PC-9 (cell line): Measurements from ENCODE around the gene FAM117B. TPM values are rescaled to one million over a fixed set of nuclear protein-coding genes. Genes with fewer than 3 reads are reported as not detected.

Source experiments
- BruUV-seq: library from RNA; stranded (reverse); fragments of 400-500 nt; replicated peaks from 2 replicates; lab custom pipeline; 2021; lab: Mats Ljungman, UMichigan
- CTCF ChIA-PET: fragments of 300-600 bp; sonication (Branson Sonifier 250); formaldehyde crosslinking; loops from one replicate; lab custom pipeline; 2022; ENCODE audit warnings: antibody characterized with exemption; lab: Charles Lee
- POLR2A ChIA-PET: fragments of 300-600 bp; sonication (Branson Sonifier 250); formaldehyde crosslinking; loops from one replicate; lab custom pipeline; 2022; ENCODE audit warnings: antibody characterized with exemption; ENCODE audit not compliant: unreplicated experiment; lab: Charles Lee
- DNase-seq, 2 experiments: peaks; one replicate each; pipeline versions ENCODE4 v3.0.0 to v3.0.0-alpha.2; 2015 to 2022; ENCODE audit warnings: mixed read lengths in 1 of 2
- H2AFZ ChIP-seq: fragments of 200-600 bp; sonication (generic); 2 replicates; pipeline ENCODE4 v1.8.1; 2017; ENCODE audit warnings: antibody characterized with exemption
- H3F3A ChIP-seq: fragments of 200-600 bp; sonication (generic); 2 replicates; pipeline ENCODE4 v1.8.1; 2017; ENCODE audit warnings: antibody characterized with exemption, mild to moderate bottlenecking, low read depth; ENCODE audit not compliant: insufficient read depth
- H3K27ac ChIP-seq: fragments of 200-600 bp; sonication (generic); 2 replicates; pipeline ENCODE4 v1.6.1; 2016; ENCODE audit warnings: mixed run types
- H3K27me3 ChIP-seq: fragments of 200-600 bp; sonication (generic); 2 replicates; pipeline ENCODE4 v1.6.1; 2016; ENCODE audit warnings: low read depth, mixed run types; ENCODE audit not compliant: insufficient read depth
- H3K36me3 ChIP-seq: fragments of 200-600 bp; sonication (generic); 2 replicates; pipeline ENCODE4 v1.6.1; 2016; ENCODE audit warnings: low read depth, mixed run types
- H3K4me1 ChIP-seq: fragments of 200-600 bp; sonication (generic); replicated peaks from 2 replicates; pipeline ENCODE4 v1.6.1; 2016; ENCODE audit warnings: mixed run types; ENCODE audit not compliant: insufficient read depth
- H3K4me2 ChIP-seq: fragments of 200-600 bp; sonication (generic); 2 replicates; pipeline ENCODE4 v1.6.1; 2017; ENCODE audit warnings: mixed run types
- H3K4me3 ChIP-seq: fragments of 200-600 bp; sonication (generic); 2 replicates; pipeline ENCODE4 v1.6.1; 2016; ENCODE audit warnings: mixed run types
- H3K79me2 ChIP-seq: fragments of 200-600 bp; sonication (generic); 2 replicates; pipeline ENCODE4 v1.6.1; 2017; ENCODE audit warnings: low read depth, mixed run types
- H3K9me2 ChIP-seq: fragments of 200-600 bp; sonication (generic); 2 replicates; pipeline ENCODE4 v1.8.1; 2017; ENCODE audit warnings: mild to moderate bottlenecking; ENCODE audit not compliant: insufficient read depth
- H3K9me3 ChIP-seq: fragments of 200-600 bp; sonication (generic); 2 replicates; pipeline ENCODE4 v1.8.1; 2016; ENCODE audit warnings: low read depth; ENCODE audit not compliant: insufficient read depth
- H4K20me1 ChIP-seq: fragments of 200-600 bp; sonication (generic); 2 replicates; pipeline ENCODE4 v1.8.1; 2017; ENCODE audit not compliant: insufficient read depth
- EZH2 ChIP-seq: fragments of 200-600 bp; sonication (generic); IDR thresholded peaks from 2 replicates; pipeline ENCODE4 v1.8.0; 2017; ENCODE audit warnings: antibody characterized with exemption, low read depth
- intact Hi-C: fragments of 100-400 bp; cut with micrococcal nuclease; formaldehyde crosslinking; loops from one replicate; pipeline ENCODE4 v1.10.0; 2022; ENCODE audit not compliant: unreplicated experiment
- total RNA-seq: library from RNA; stranded (reverse); gene quantifications from 2 replicates; pipeline ENCODE4 v1.2.3, GENCODE V29; 2021
- TF ChIP-seq, protein P1 (sequence below): fragments of 200-600 bp; sonication (generic); conservative IDR thresholded peaks from 2 replicates; pipeline ENCODE4 v1.6.1; 2017; ENCODE audit warnings: mixed run types, antibody characterized with exemption, mild to moderate bottlenecking, moderate library complexity

FAM117B gene
- total RNA-seq, 1 experiment from 2014 or later = 8.2 TPM

DNA sequence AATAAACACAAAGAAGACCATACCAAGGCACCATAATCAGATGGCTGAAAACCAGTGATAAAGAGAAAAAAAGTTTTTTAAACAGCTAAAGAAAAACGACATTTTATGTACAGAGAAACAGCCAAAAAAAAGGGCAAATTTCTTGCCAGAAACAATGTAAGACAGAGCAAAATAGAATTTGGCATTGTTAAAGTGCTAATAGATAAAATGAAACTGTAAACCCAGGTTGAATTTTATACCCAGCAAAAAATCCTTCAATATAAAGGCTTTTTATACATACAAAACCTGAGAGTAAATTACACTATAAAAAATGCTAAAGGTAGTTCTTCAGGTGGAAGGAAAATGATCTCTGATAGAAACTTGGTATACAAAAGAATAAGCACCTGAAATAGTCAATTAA, 45.7 kb downstream of the FAM117B start:
- Histone ChIP-seq H3K9me3 (no peaks in the 10 kb centered on the region; the same call in 1 of the 2 replicates), H3K79me2 (no peaks in the 10 kb centered on the region), H3F3A (no peaks in the 10 kb centered on the region), H4K20me1 (no peaks in the 10 kb centered on the region), H2AFZ (no peak overlapping the region), H3K27ac (no peak overlapping the region), H3K4me1 (no peaks in the 10 kb centered on the region), H3K36me3 (no peaks in the 10 kb centered on the region), H3K4me3 (no peak overlapping the region), H3K9me2 (no peaks in the 10 kb centered on the region), H3K4me2 (no peak overlapping the region), H3K27me3 (no peaks in the 10 kb centered on the region)
- TF ChIP-seq, protein P1, sequence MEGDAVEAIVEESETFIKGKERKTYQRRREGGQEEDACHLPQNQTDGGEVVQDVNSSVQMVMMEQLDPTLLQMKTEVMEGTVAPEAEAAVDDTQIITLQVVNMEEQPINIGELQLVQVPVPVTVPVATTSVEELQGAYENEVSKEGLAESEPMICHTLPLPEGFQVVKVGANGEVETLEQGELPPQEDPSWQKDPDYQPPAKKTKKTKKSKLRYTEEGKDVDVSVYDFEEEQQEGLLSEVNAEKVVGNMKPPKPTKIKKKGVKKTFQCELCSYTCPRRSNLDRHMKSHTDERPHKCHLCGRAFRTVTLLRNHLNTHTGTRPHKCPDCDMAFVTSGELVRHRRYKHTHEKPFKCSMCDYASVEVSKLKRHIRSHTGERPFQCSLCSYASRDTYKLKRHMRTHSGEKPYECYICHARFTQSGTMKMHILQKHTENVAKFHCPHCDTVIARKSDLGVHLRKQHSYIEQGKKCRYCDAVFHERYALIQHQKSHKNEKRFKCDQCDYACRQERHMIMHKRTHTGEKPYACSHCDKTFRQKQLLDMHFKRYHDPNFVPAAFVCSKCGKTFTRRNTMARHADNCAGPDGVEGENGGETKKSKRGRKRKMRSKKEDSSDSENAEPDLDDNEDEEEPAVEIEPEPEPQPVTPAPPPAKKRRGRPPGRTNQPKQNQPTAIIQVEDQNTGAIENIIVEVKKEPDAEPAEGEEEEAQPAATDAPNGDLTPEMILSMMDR = no peak
- TF ChIP-seq EZH2 = no peak
- CTCF ChIA-PET = no interaction called here
- intact Hi-C loops = no loop called here
- no TSS peak for BruUV-seq
- POLR2A ChIA-PET = no interaction called here
- DNase-seq = no peak

DNA sequence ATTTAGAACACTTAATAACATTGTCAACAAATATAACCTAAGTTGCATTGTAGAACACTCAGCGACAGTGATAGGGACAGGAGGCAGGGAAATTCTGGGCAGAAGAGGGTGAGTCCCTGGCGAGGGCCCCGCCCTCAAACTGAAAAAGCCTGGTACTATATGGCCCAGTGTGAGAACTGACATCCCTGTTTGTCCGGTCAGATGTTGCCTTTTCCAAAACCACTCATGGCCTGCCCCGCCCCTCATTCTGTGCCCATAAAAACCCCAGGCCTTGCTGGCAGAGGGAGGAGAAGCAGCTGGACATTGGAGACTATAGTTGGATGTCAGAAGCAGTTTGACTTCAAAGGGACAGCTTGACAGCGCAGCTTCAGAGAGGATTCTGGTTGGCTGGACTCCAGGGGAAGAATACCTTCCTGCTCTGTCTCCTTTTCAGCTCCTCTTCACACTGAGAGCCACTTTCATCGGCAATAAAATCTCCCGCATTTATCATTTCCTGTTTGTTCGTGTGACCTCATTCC, 47.0 kb downstream of the FAM117B start:
- no peak overlapping the region for H3K4me3 ChIP-seq
- H3K9me3 ChIP-seq = no peaks in the 10 kb centered on the region; the same call in 1 of the 2 replicates
- no peaks in the 10 kb centered on the region for H3K36me3 ChIP-seq
- no peaks in the 10 kb centered on the region for H4K20me1 ChIP-seq
- H3K4me2 ChIP-seq = no peak overlapping the region
- ChIA-PET POLR2A (no interaction called here), CTCF (no interaction called here)
- H3F3A ChIP-seq = no peaks in the 10 kb centered on the region
- TF ChIP-seq, protein P1 = no peak
- TF ChIP-seq EZH2 = no peak
- H3K27ac ChIP-seq = no peak overlapping the region
- no peak for DNase-seq
- no peaks in the 10 kb centered on the region for H3K79me2 ChIP-seq
- no peaks in the 10 kb centered on the region for H3K27me3 ChIP-seq
- H3K4me1 ChIP-seq = no peaks in the 10 kb centered on the region
- no peaks in the 10 kb centered on the region for H3K9me2 ChIP-seq
- BruUV-seq = no TSS peak
- intact Hi-C loops = no loop called here
- H2AFZ ChIP-seq = no peak overlapping the region

DNA sequence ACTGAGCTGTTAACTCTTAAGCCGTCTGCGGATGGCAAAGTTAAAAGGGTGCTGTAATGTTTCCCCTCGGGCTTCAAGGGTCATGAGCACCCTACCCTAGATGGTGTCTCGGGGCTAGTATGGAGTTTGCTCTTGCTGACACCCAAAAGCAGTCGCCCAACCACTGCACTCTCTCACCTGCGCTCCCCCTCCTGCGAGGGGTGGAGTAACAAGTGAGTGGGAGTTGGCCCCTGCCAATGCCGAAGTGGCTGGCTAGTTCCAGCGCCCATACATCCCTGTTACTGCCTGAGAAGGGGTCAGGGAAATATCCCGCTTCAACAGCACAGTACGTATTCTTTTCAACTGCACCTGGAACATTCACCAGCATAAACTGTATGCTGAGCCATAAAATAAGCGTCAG, 47.5 kb downstream of the FAM117B start:
- no TSS peak for BruUV-seq
- POLR2A ChIA-PET = no interaction called here
- CTCF ChIA-PET = no interaction called here

More for the DNA sequence above, 47.5 kb downstream of the FAM117B start:
- no peak overlapping the region for H3K4me3 ChIP-seq
- no peaks in the 10 kb centered on the region; the same call in 1 of the 2 replicates for H3K9me3 ChIP-seq
- no peaks in the 10 kb centered on the region for H3F3A ChIP-seq
- H3K4me2 ChIP-seq = no peak overlapping the region
- no peak overlapping the region for H3K27ac ChIP-seq
- no peaks in the 10 kb centered on the region for H3K9me2 ChIP-seq
- no peaks in the 10 kb centered on the region for H4K20me1 ChIP-seq
- no peaks in the 10 kb centered on the region for H3K79me2 ChIP-seq
- H2AFZ ChIP-seq = no peak overlapping the region
- H3K27me3 ChIP-seq = no peaks in the 10 kb centered on the region
- TF ChIP-seq, protein P1 = no peak
- TF ChIP-seq EZH2 = no peak
- no peaks in the 10 kb centered on the region for H3K4me1 ChIP-seq
- intact Hi-C loops = no loop called here
- no peaks in the 10 kb centered on the region for H3K36me3 ChIP-seq
- DNase-seq = no peak
